Measurements from ENCODE around the gene NUP214. TPM values are rescaled to one million over a fixed set of nuclear protein-coding genes. Genes with fewer than 3 reads are reported as not detected.

NUP214 gene
- 25.9 TPM for polyA plus RNA-seq (2013, experiment 1 of 2)
- 20.7 TPM for polyA plus RNA-seq (2013, experiment 2 of 2)

DNA sequence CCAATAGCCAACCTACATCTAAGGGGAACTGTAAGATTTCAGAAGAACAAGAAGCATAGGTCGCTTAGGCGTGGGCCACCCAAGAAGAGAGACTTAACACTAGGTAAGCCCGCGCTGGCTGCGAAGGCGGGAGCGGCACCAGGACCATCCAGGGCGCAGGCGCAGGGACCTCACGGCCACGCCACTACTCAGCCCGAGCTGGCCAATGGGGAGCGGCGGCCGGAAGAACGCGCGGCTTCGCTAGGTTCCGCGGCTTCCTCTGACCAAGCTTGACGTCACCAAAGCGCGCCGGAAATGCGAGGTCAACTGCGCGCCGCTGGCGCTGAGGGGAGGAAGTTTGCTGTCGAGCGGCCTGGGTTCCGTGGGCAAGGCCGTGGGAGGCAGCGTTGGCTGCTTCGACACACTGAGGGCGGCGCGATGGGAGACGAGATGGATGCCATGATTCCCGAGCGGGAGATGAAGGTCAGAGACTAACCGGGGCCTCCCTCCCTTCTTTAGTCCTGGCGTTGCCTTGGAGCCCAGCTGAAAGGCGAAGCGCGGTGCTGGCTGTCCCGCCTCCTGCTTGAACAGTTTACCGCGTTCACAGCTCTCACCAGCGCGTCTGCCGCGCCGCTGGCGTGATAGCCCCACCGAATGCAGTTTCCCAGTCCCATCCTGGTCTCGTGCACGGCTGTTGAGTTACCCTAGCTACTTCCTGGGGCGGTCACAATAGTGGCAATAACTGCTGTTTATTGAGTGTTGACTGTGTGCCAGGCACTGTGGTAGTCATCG lies at the start of gene NUP214:
NUP214 (plus strand) TSS at position 299 of the 771 bp plus-strand sequence; CDS start at position 418, 119 bp downstream.
- peak within 1 kb of the TSS; percentile 86 for H3K4me3 ChIP-seq (ENCODE audit: extremely low read depth, insufficient read depth, low read length, poor library complexity, severe bottlenecking)
- H3K36me3 ChIP-seq (ENCODE audit: control insufficient read depth, insufficient read depth, low read length) = peaks cover 45% of the 10 kb centered on the region
- WGBS, 2 experiments (ENCODE audit: insufficient coverage in 2 of 2) = 0 to 1% methylated on average over 55 to 60 of the region's 61 CpGs
- no peaks in the 10 kb centered on the region for H3K9me3 ChIP-seq (ENCODE audit: control insufficient read depth, low read length)
- H3K27ac ChIP-seq (ENCODE audit: low read depth, low read length, severe bottlenecking) = peak within 1 kb of the TSS; percentile 64
- H3K4me1 ChIP-seq (ENCODE audit: control insufficient read depth, insufficient read depth, low read length, poor library complexity, severe bottlenecking) = peaks cover 4% of the 10 kb centered on the region

DNA sequence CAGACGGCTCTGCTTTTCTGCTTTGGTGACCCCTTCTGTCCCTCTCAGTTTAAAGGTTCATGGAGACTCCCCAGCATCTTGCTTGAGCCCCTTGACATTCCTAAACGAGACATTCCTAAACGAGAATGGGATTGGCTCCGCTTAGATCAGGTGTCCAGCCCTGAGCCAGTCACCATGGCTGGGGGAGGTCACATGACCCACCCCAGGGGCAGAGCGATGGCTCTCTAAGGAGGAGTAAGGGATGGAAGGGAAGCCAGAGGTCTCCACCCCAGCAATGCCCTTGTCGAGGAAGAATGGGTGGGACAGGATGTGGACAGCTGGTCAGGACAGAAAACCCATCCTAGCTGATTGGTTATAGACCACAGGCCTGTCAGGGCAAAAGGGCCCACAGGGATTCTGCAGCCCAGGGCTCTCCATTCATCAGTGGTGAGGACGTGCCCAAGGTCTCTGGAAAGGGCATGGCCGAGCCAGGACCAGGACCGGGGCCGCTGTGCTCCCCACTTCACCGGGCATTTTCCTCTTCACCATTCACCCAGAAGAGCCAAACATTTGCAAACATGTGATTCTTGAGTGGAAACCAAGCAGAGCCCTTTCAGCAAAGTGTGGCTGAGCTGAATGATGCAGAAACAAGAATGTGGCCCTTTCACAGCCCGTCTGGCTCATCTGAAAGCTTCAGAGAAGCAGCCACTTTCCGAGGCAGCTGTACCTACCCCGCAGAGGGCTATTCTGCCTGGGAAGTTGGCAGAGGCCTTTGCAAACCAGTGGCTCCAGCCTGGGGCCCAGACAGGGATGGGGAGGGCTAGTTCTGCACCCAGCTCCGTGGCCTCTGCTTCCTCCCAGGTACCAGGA lies 48.8 kb upstream of the NUP214 start:
- Histone ChIP-seq H3K4me3 (ENCODE audit: extremely low read depth, insufficient read depth, low read length, poor library complexity, severe bottlenecking) (no peak overlapping the region), H3K4me1 (ENCODE audit: control insufficient read depth, insufficient read depth, low read length, poor library complexity, severe bottlenecking) (peaks cover 8% of the 10 kb centered on the region), H3K36me3 (ENCODE audit: control insufficient read depth, insufficient read depth, low read length) (no peaks in the 10 kb centered on the region), H3K9me3 (ENCODE audit: control insufficient read depth, low read length) (no peaks in the 10 kb centered on the region), H3K27ac (ENCODE audit: low read depth, low read length, severe bottlenecking) (no peak overlapping the region)
- WGBS, 2 experiments (ENCODE audit: insufficient coverage in 2 of 2) = 90% methylated on average over 14 of the region's 15 CpGs

GRCh38 chr9:131078427-131079366 lies 46.7 kb upstream of the NUP214 start:
- Histone ChIP-seq H3K9me3 (ENCODE audit: control insufficient read depth, low read length) (no peaks in the 10 kb centered on the region), H3K4me3 (ENCODE audit: extremely low read depth, insufficient read depth, low read length, poor library complexity, severe bottlenecking) (no peak overlapping the region), H3K4me1 (ENCODE audit: control insufficient read depth, insufficient read depth, low read length, poor library complexity, severe bottlenecking) (peaks cover 8% of the 10 kb centered on the region), H3K36me3 (ENCODE audit: control insufficient read depth, insufficient read depth, low read length) (no peaks in the 10 kb centered on the region), H3K27ac (ENCODE audit: low read depth, low read length, severe bottlenecking) (no peak overlapping the region)
- WGBS, 2 experiments (ENCODE audit: insufficient coverage in 2 of 2) = 93% methylated on average over 17 of the region's 17 CpGs

DNA sequence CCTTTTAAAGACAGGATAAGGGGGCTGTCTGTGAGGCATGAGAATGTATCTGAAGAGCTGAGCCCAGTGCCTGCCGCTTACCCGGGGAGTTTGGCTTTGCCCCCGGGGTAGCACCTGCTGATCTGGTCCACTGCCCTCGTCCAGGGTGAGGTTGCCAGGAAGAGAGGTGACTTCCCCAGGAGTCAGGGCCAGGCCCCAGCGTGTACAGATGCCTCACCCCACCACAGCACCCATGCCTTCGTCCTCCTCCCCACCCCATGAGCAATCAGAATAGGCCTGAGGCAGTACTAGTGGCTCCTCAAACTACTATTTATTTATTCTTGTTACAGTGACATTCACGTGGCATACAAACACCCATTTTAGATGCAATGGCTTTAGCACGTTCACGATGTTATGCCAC lies 44.8 kb upstream of the NUP214 start:
- 75 to 91% methylated on average over 7 of the region's 9 CpGs for WGBS, 2 experiments (ENCODE audit: insufficient coverage in 2 of 2)
- no peaks in the 10 kb centered on the region for H3K36me3 ChIP-seq (ENCODE audit: control insufficient read depth, insufficient read depth, low read length)
- H3K4me3 ChIP-seq (ENCODE audit: extremely low read depth, insufficient read depth, low read length, poor library complexity, severe bottlenecking) = no peak overlapping the region
- peaks cover 8% of the 10 kb centered on the region for H3K4me1 ChIP-seq (ENCODE audit: control insufficient read depth, insufficient read depth, low read length, poor library complexity, severe bottlenecking)
- H3K27ac ChIP-seq (ENCODE audit: low read depth, low read length, severe bottlenecking) = no peak overlapping the region
- H3K9me3 ChIP-seq (ENCODE audit: control insufficient read depth, low read length) = no peaks in the 10 kb centered on the region

DNA sequence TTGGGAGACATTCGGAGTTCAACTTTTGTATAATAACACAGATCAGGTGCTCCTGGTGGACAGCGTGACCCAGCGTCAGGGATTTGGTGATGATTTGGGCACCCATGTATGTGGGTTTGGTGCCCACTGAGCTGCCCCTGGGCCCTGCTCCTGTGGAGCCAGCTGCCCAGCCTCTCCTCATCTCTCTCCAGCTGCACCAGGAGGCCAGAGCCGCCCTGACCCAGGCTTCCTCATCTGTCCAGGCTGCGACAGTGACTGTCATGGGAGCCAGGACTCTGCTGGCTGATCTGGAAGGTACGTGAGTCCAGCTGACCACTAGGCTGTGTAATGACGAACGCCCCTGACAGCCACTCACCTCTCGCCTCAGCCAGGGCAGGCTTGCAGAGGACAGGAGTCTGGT lies 43.5 kb upstream of the NUP214 start:
- H3K4me3 ChIP-seq (ENCODE audit: extremely low read depth, insufficient read depth, low read length, poor library complexity, severe bottlenecking) = no peak overlapping the region
- no peak overlapping the region for H3K27ac ChIP-seq (ENCODE audit: low read depth, low read length, severe bottlenecking)
- WGBS, 2 experiments (ENCODE audit: insufficient coverage in 2 of 2) = 94 to 97% methylated on average over 5 to 6 of the region's 9 CpGs

DNA sequence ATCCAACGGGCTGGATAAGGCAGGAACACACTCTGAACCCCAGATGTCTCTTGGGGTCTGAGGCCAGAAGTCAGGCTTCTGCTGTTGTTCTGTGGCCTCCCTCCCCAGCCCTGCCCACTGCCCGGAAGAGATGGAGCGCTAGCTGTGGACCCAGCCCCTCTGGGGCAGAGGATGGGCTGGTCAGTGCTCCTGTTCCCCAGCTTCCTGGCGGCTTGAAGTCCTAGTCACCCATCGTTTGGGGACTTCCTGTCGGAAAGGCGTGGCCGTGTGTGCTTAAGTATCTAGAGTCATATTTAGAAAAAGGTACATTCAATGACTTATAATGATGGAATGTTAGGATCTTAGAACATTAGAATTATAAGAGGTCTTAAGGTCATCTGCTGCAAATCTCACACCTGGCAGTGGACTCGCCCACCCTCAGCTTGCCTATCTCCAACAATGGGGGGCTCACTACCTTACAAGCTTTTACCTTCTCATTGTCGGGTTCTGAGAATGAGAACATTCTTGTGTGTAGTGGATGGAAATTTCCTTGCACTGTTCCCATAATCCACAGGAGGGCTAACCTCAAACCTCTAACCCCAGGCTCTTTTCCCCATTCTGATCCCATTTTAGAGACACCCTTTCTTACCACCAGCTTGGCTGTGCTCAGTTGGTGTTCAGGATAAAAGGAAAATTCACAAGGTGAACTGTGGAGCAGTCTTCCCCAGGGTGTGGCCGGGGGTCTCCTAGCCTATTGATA lies 42.4 kb upstream of the NUP214 start:
- WGBS, 2 experiments (ENCODE audit: insufficient coverage in 2 of 2) = 83 to 94% methylated on average over 7 to 8 of the region's 11 CpGs
- Histone ChIP-seq H3K4me1 (ENCODE audit: control insufficient read depth, insufficient read depth, low read length, poor library complexity, severe bottlenecking) (no peaks in the 10 kb centered on the region), H3K27ac (ENCODE audit: low read depth, low read length, severe bottlenecking) (no peak overlapping the region), H3K4me3 (ENCODE audit: extremely low read depth, insufficient read depth, low read length, poor library complexity, severe bottlenecking) (no peak overlapping the region), H3K36me3 (ENCODE audit: control insufficient read depth, insufficient read depth, low read length) (no peaks in the 10 kb centered on the region), H3K9me3 (ENCODE audit: control insufficient read depth, low read length) (no peaks in the 10 kb centered on the region)

More for the DNA sequence above, 43.5 kb upstream of the NUP214 start:
- peaks cover under 1% of the 10 kb centered on the region for H3K4me1 ChIP-seq (ENCODE audit: control insufficient read depth, insufficient read depth, low read length, poor library complexity, severe bottlenecking)
- H3K36me3 ChIP-seq (ENCODE audit: control insufficient read depth, insufficient read depth, low read length) = no peaks in the 10 kb centered on the region
- no peaks in the 10 kb centered on the region for H3K9me3 ChIP-seq (ENCODE audit: control insufficient read depth, low read length)

- Histone ChIP-seq H3K9me3 (ENCODE audit: control insufficient read depth, low read length) (no peaks in the 10 kb centered on the region), H3K36me3 (ENCODE audit: control insufficient read depth, insufficient read depth, low read length) (no peaks in the 10 kb centered on the region), H3K4me3 (ENCODE audit: extremely low read depth, insufficient read depth, low read length, poor library complexity, severe bottlenecking) (no peak overlapping the region), H3K27ac (ENCODE audit: low read depth, low read length, severe bottlenecking) (no peak overlapping the region), H3K4me1 (ENCODE audit: control insufficient read depth, insufficient read depth, low read length, poor library complexity, severe bottlenecking) (no peaks in the 10 kb centered on the region)
- 90 to 99% methylated on average over 5 to 7 of the region's 8 CpGs for WGBS, 2 experiments (ENCODE audit: insufficient coverage in 2 of 2)
Observed at GRCh38 chr9:131084661-131085369, 40.6 kb upstream of the NUP214 start.

GRCh38 chr9:131085370-131086122 lies 39.8 kb upstream of the NUP214 start:
- no peaks in the 10 kb centered on the region for H3K4me1 ChIP-seq (ENCODE audit: control insufficient read depth, insufficient read depth, low read length, poor library complexity, severe bottlenecking)
- no peak overlapping the region for H3K27ac ChIP-seq (ENCODE audit: low read depth, low read length, severe bottlenecking)
- H3K4me3 ChIP-seq (ENCODE audit: extremely low read depth, insufficient read depth, low read length, poor library complexity, severe bottlenecking) = no peak overlapping the region
- 87% methylated on average over 21 to 22 of the region's 23 CpGs for WGBS, 2 experiments (ENCODE audit: insufficient coverage in 2 of 2)
- H3K36me3 ChIP-seq (ENCODE audit: control insufficient read depth, insufficient read depth, low read length) = no peaks in the 10 kb centered on the region
- H3K9me3 ChIP-seq (ENCODE audit: control insufficient read depth, low read length) = no peaks in the 10 kb centered on the region

DNA sequence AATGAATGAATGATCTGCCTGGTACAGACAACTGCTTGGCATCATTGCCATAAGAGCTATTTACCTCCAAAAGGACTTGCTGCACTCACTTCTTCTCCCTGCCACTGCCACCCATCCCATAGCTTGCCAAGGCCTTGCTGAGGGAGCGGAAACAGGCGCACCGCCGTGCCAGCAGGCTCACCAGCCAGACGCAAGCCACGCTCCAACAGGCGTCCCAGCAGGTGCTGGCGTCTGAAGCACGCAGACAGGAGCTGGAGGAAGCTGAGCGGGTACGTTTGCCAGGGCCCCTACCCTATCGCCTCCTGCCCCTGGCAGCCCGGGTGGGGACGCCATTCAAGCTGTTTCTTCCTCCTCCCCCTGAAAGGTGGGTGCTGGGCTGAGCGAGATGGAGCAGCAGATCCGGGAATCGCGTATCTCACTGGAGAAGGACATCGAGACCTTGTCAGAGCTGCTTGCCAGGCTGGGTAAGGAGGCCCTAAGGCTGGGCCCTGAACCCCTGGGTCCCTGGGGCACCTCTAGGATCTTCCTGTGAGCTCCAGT lies 38.0 kb upstream of the NUP214 start:
- H3K27ac ChIP-seq (ENCODE audit: low read depth, low read length, severe bottlenecking) = no peak overlapping the region
- H3K4me1 ChIP-seq (ENCODE audit: control insufficient read depth, insufficient read depth, low read length, poor library complexity, severe bottlenecking) = peaks cover 3% of the 10 kb centered on the region
- whole genome bisulfite sequencing, 2 experiments (ENCODE audit: insufficient coverage in 2 of 2) = 89 to 91% methylated on average over 17 of the region's 19 CpGs
- H3K36me3 ChIP-seq (ENCODE audit: control insufficient read depth, insufficient read depth, low read length) = no peaks in the 10 kb centered on the region
- no peaks in the 10 kb centered on the region for H3K9me3 ChIP-seq (ENCODE audit: control insufficient read depth, low read length)
- H3K4me3 ChIP-seq (ENCODE audit: extremely low read depth, insufficient read depth, low read length, poor library complexity, severe bottlenecking) = no peak overlapping the region
